Hippocampal formation (tissue), 2 donors: ENCODE measurements around the gene SMAD6.
"Not testable (repeated sequence)": the region's sequence is repeated elsewhere in the genome, so short reads cannot be mapped to it uniquely, and the experiment has no call there.

Experiments used
- DNase-seq, 2 donors: peaks; one replicate each; lab custom pipeline; 2025; lab: John Stamatoyannopoulos, UW

SMAD6 gene

GRCh38 chr15:66826507-66826906, 124.5 kb downstream of the SMAD6 start:
- DNase-seq, result no peak

- DNase-seq, result no peak
These were observed 125.1 kb downstream of the SMAD6 start for GRCh38 chr15:66827039-66827697.

GRCh38 chr15:66827698-66828055, 125.6 kb downstream of the SMAD6 start:
- DNase-seq, result no peak

GRCh38 chr15:66828817-66829541, 126.9 kb downstream of the SMAD6 start:
- DNase-seq, result not testable (repeated sequence)

- no peak for DNase-seq
These were observed 127.6 kb downstream of the SMAD6 start for GRCh38 chr15:66829551-66830121.

GRCh38 chr15:66830358-66830757, 128.3 kb downstream of the SMAD6 start:
- no peak for DNase-seq

GRCh38 chr15:66830823-66831222, 128.8 kb downstream of the SMAD6 start:
- no peak for DNase-seq

- DNase-seq, result no peak
These were observed 129.3 kb downstream of the SMAD6 start for GRCh38 chr15:66831289-66831688.

GRCh38 chr15:66831801-66832390, 129.9 kb downstream of the SMAD6 start:
- no peak for DNase-seq
